K562 (cell line): ENCODE data around the gene MBD6. TPM values are rescaled to one million over a fixed set of nuclear protein-coding genes. Genes with fewer than 3 reads are reported as not detected.
A peak's percentile ranks its signal among the peaks of the same experiment; 100 is the strongest.

Experiments
- ATAC-seq: fragments of 200-7000 bp; cut with Tn5 transposase; 3 replicates; pipeline ENCODE4 v1.9.1; 2020; ENCODE audit warnings: moderate library complexity
- BruUV-seq: library from RNA; stranded (reverse); fragments of 400-500 nt; replicated peaks from 2 replicates; lab custom pipeline; 2021; lab: Mats Ljungman, UMichigan
- CTCF ChIA-PET: fragments of 300-600 bp; formaldehyde crosslinking; extraction: SDS; loops from one replicate; lab custom pipeline; 2021; ENCODE audit warnings: low intra/inter-chr PET ratio; lab: Yijun Ruan, JAX
- POLR2A ChIA-PET: fragments of 300-600, 350-650 bp; sonication (Branson Sonifier 250); formaldehyde crosslinking; extraction: SDS; loops from one replicate; lab custom pipeline; 2021; ENCODE audit warnings: antibody characterized with exemption, inconsistent platforms; lab: Yijun Ruan, JAX
- DNase-seq, 4 experiments: peaks; one replicate each; pipeline versions ENCODE4 v3.0.0 to v3.0.0-alpha.2; 2011 to 2018; ENCODE audit warnings: low spot score in 3 of 4, mixed read lengths in 3 of 4; ENCODE audit errors: extremely low read depth in 1 of 4
- FAIRE-seq: peaks from 2 replicates; lab custom pipeline; 2011; peaks lifted over from hg19 to GRCh38; lab: Jason Lieb, UNC
- H2AFZ ChIP-seq: 2 replicates; pipeline ENCODE4 v1.6.0; 2011; ENCODE audit warnings: low read depth, low read length, control low read depth, inconsistent platforms
- H3K27ac ChIP-seq: fragments of 200-600 bp; 3 replicates; pipeline ENCODE4 v1.8.0; 2011; ENCODE audit warnings: low read depth, mild to moderate bottlenecking, control low read depth, inconsistent platforms, low read length, moderate library complexity, mixed read lengths; ENCODE audit errors: extremely low read depth
- H3K27me3 ChIP-seq, 2 experiments: fragments of 300-600 bp in 1 of 2; 2 replicates in 1 of 2; 3 replicates in 1 of 2; pipeline versions ENCODE4 v1.6.0 to v1.8.0; 2011; ENCODE audit warnings: inconsistent platforms in 2 of 2, low read length in 2 of 2, mild to moderate bottlenecking in 1 of 2, mixed read lengths in 1 of 2, moderate library complexity in 1 of 2; ENCODE audit not compliant: control insufficient read depth in 2 of 2, insufficient read depth in 2 of 2
- H3K36me3 ChIP-seq: fragments of 300-600 bp; 3 replicates; pipeline ENCODE4 v1.8.0; 2011; ENCODE audit warnings: mild to moderate bottlenecking, low read length, inconsistent platforms; ENCODE audit not compliant: control insufficient read depth, insufficient read depth
- H3K4me1 ChIP-seq, 2 experiments: fragments of 200-600 bp in 1 of 2; replicated peaks in 1 of 2; 2 replicates in 1 of 2; 3 replicates in 1 of 2; pipeline versions ENCODE4 v1.5.1 to v1.8.0; 2011; ENCODE audit warnings: inconsistent platforms in 2 of 2, low read length in 2 of 2, mild to moderate bottlenecking in 1 of 2, mixed read lengths in 1 of 2, moderate library complexity in 1 of 2; ENCODE audit not compliant: control insufficient read depth in 2 of 2, insufficient read depth in 2 of 2
- H3K4me2 ChIP-seq: 2 replicates; pipeline ENCODE4 v1.6.1; 2011; ENCODE audit warnings: low read length, control low read depth, inconsistent platforms, mixed read lengths; ENCODE audit not compliant: insufficient read depth
- H3K4me3 ChIP-seq: fragments of 200-600 bp; sonication (generic), shearing (Covaris generic); 2 replicates; pipeline ENCODE4 v1.5.1; 2016; ENCODE audit warnings: control low read depth, inconsistent platforms
- H3K79me2 ChIP-seq: fragments of 200-600 bp; 3 replicates; pipeline ENCODE4 v1.8.0; 2011; ENCODE audit warnings: low read length, inconsistent platforms; ENCODE audit not compliant: control insufficient read depth, insufficient read depth
- H3K9ac ChIP-seq, 2 experiments: 2 replicates each; pipeline versions ENCODE4 v1.6.0 to v1.6.1; 2011; ENCODE audit warnings: low read depth in 2 of 2, low read length in 2 of 2, control low read depth in 1 of 2, inconsistent platforms in 1 of 2, mild to moderate bottlenecking in 1 of 2, mixed read lengths in 1 of 2; ENCODE audit not compliant: insufficient read depth in 1 of 2
- H3K9me1 ChIP-seq: one replicate; pipeline ENCODE4 v1.6.0; 2011; ENCODE audit warnings: inconsistent platforms, mild to moderate bottlenecking, low read length, moderate library complexity; ENCODE audit not compliant: control insufficient read depth, insufficient read depth
- H3K9me3 ChIP-seq: replicated peaks from 2 replicates; pipeline ENCODE4 v1.5.1; 2011; ENCODE audit warnings: low read depth, low read length, inconsistent platforms; ENCODE audit not compliant: control insufficient read depth, insufficient read depth
- H4K20me1 ChIP-seq: replicated peaks from 2 replicates; pipeline ENCODE4 v1.6.1; 2011; ENCODE audit warnings: low read length, inconsistent platforms, mixed read lengths; ENCODE audit not compliant: control insufficient read depth, insufficient read depth
- CREB1 ChIP-seq, 2 experiments: sonication (generic) in 1 of 2; formaldehyde crosslinking in 1 of 2; IDR thresholded peaks; 2 replicates each; pipeline versions ENCODE4 v1.6.1 to v1.8.0; 2012 to 2022; ENCODE audit warnings: inconsistent platforms in 1 of 2, mild to moderate bottlenecking in 1 of 2, missing genetic modification reagents in 1 of 2, moderate library complexity in 1 of 2
- PHF21A ChIP-seq: fragments of 450-650 bp; IDR thresholded peaks from 2 replicates; pipeline ENCODE4 v1.6.1; 2017; ENCODE audit warnings: low read depth, borderline replicate concordance
- POLR2G ChIP-seq: fragments of 200-400 bp; formaldehyde crosslinking; IDR thresholded peaks from 2 replicates; pipeline ENCODE4 v1.6.1; 2017; ENCODE audit warnings: low read depth, mild to moderate bottlenecking, antibody characterized with exemption, low read length, moderate library complexity
- SMARCA4 ChIP-seq: fragments of 450-650 bp; IDR thresholded peaks from 2 replicates; pipeline ENCODE4 v1.6.1; 2016
- ZEB2 ChIP-seq: fragments of 450-650 bp; IDR thresholded peaks from 2 replicates; pipeline ENCODE4 v1.6.1; 2016
- ZNF316 ChIP-seq: fragments of 450-650 bp; IDR thresholded peaks from 2 replicates; pipeline ENCODE4 v1.6.1; 2016
- ZNF699 ChIP-seq: fragments of 250-450 bp; sonication (Bioruptor Pico); IDR thresholded peaks from 2 replicates; pipeline ENCODE4 v1.8.0; 2021; ENCODE audit warnings: mild to moderate bottlenecking, moderate library complexity; ENCODE audit not compliant: insufficient replicate concordance
- ZNF764 ChIP-seq: fragments of 250-450 bp; sonication (Bioruptor Pico); IDR thresholded peaks from 2 replicates; pipeline ENCODE4 v1.4.0; 2020; ENCODE audit warnings: low read depth, mild to moderate bottlenecking, moderate library complexity
- WGBS: fragments of 100-300 bp; shearing (Covaris generic); methylation state at CpG from one replicate; pipeline ENCODE4 v1.1.6; 2016; ENCODE audit warnings: low coverage, mixed read lengths; ENCODE audit not compliant: insufficient coverage; ENCODE audit errors: missing lambda C conversion rate; 5-methylcytosine and 5-hydroxymethylcytosine counted together
- in situ Hi-C: fragments of 300-500 bp; cut with MboI; formaldehyde crosslinking; loops from 4 replicates; pipeline ENCODE4 v1.15.0; 2018; ENCODE audit warnings: inconsistent platforms, mixed read lengths
- intact Hi-C: fragments of 100-400 bp; cut with micrococcal nuclease; formaldehyde crosslinking; loops from 2 replicates; pipeline ENCODE4 v1.14.2; 2022
- polyA plus RNA-seq, 8 experiments: library from polyadenylated mRNA; depleted of rRNA in 4 of 8; stranded (reverse) in 5 of 8; unstranded in 3 of 8; fragments of >200 nt; fragmentation: Nextera tagmentation in 2 of 8; fragmentation: Illumina TruSeq in 1 of 8; extraction: Ambion mirVana in 2 of 8; extraction: Trizol in 1 of 8; gene quantifications; 2 replicates each; pipeline versions ENCODE4 v1.2.1 to v1.2.3, GENCODE V29; 2011 to 2014; ENCODE audit warnings: inconsistent platforms in 1 of 8, missing spikeins in 1 of 8
- total RNA-seq, 7 experiments: library from RNA; depleted of rRNA in 6 of 7; stranded (reverse); fragments of >200 nt in 6 of 7; fragmentation: Illumina TruSeq in 2 of 7; extraction: Trizol in 2 of 7; gene quantifications; 2 replicates each; pipeline versions ENCODE4 v1.2.1 to v1.2.3, GENCODE V29; 2011 to 2021; ENCODE audit warnings: low replicate concordance in 1 of 7
- TF ChIP-seq, protein P1 (sequence below): sonication (generic); formaldehyde crosslinking; IDR thresholded peaks from 2 replicates; pipeline ENCODE4 v1.8.1; 2023; ENCODE audit warnings: mild to moderate bottlenecking, missing genetic modification reagents

The MBD6 gene
- total and polyA plus RNA-seq, 9 of the 15 experiments (the other 6 are each of a cell fraction or from before 2014, with no cell fraction given): 2.0 to 54.8 (median 3.8) TPM

- in situ Hi-C loops: no loop called here
- Histone ChIP-seq H3K9me3 (no peaks in the 10 kb centered on the region), H3K79me2 (peaks cover 14% of the 10 kb centered on the region), H4K20me1 (no peaks in the 10 kb centered on the region), H2AFZ (no peak overlapping the region), H3K4me2 (no peak overlapping the region), H3K4me1 (peaks cover 14 to 27% of the 10 kb centered on the region in 2 experiments), H3K27me3 (no peaks in the 10 kb centered on the region), H3K27ac (no peak overlapping the region), H3K36me3 (peaks cover 84% of the 10 kb centered on the region), H3K9ac (no peak overlapping the region), H3K4me3 (no peak overlapping the region), H3K9me1 (no peaks in the 10 kb centered on the region)
- 84% methylated on average over 3 of the region's 3 CpGs for WGBS
- intact Hi-C loops: no loop called here
- no TSS peak for BruUV-seq
- FAIRE-seq (no peak), ATAC-seq (no peak), DNase-seq (no peak)
- ChIA-PET POLR2A (interaction anchor here (0.6 to 12.7 kb wide), 8 partner anchors 7 to 545 kb away, joined by 3 to 225 read pairs (median 4); partner anchors contain the start of genes DCTN2, DDIT3 and MBD6), CTCF (no interaction called here)
- TF ChIP-seq CREB1 (IDR thresholded peaks at IDR 0.05) (no peak), CREB1 (CRISPR knock-in tag; IDR thresholded peaks at IDR 0.05) (no peak), POLR2G (0 out of 2 replicates have a peak, but pooled peaks have one; percentile 6), SMARCA4 (no peak), PHF21A (no peak), ZEB2 (no peak), ZNF316 (no peak), ZNF764 (CRISPR knock-in tag) (no peak), ZNF699 (no peak)
- TF ChIP-seq, protein P1, sequence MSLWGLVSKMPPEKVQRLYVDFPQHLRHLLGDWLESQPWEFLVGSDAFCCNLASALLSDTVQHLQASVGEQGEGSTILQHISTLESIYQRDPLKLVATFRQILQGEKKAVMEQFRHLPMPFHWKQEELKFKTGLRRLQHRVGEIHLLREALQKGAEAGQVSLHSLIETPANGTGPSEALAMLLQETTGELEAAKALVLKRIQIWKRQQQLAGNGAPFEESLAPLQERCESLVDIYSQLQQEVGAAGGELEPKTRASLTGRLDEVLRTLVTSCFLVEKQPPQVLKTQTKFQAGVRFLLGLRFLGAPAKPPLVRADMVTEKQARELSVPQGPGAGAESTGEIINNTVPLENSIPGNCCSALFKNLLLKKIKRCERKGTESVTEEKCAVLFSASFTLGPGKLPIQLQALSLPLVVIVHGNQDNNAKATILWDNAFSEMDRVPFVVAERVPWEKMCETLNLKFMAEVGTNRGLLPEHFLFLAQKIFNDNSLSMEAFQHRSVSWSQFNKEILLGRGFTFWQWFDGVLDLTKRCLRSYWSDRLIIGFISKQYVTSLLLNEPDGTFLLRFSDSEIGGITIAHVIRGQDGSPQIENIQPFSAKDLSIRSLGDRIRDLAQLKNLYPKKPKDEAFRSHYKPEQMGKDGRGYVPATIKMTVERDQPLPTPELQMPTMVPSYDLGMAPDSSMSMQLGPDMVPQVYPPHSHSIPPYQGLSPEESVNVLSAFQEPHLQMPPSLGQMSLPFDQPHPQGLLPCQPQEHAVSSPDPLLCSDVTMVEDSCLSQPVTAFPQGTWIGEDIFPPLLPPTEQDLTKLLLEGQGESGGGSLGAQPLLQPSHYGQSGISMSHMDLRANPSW (CRISPR knock-in tag): no peak
Observed at GRCh38 chr12:57534991-57535543, 12.4 kb downstream of the MBD6 start.
